Psoas muscle (tissue), 8 donors: ENCODE results near the gene ADCY1. TPM values are rescaled to one million over a fixed set of nuclear protein-coding genes. Genes with fewer than 3 reads are reported as not detected.

Source experiments
- ATAC-seq, 4 donors: fragments of 200-7000 bp; cut with Tn5 transposase; one replicate each; pipeline ENCODE4 v1.9.1; 2020; ENCODE audit warnings: moderate library complexity in 3 of 4, mild to moderate bottlenecking in 2 of 4
- DNase-seq, 2 donors: peaks; one replicate each; pipeline ENCODE4 v3.0.0-alpha.2; 2020
- H3K27ac ChIP-seq: fragments of 200-600 bp; one replicate; pipeline ENCODE4 v1.8.0; 2022
- H3K27me3 ChIP-seq, 3 donors: fragments of 200-600 bp in 1 of 3; one replicate each; pipeline versions ENCODE4 v1.6.1 to v1.8.0; 2013 to 2022; ENCODE audit warnings: low read length in 2 of 3, mild to moderate bottlenecking in 2 of 3, moderate library complexity in 1 of 3; ENCODE audit not compliant: insufficient read depth in 3 of 3
- H3K36me3 ChIP-seq, 2 donors: fragments of 200-600 bp in 1 of 2; one replicate each; pipeline versions ENCODE4 v1.6.1 to v1.8.0; 2013 to 2022; ENCODE audit warnings: low read depth in 1 of 2, mild to moderate bottlenecking in 1 of 2, moderate library complexity in 1 of 2; ENCODE audit not compliant: insufficient read depth in 1 of 2
- H3K4me1 ChIP-seq: fragments of 200-600 bp; one replicate; pipeline ENCODE4 v1.8.0; 2022
- H3K4me3 ChIP-seq: fragments of 200-600 bp; one replicate; pipeline ENCODE4 v1.8.0; 2022; ENCODE audit warnings: mild to moderate bottlenecking
- H3K9me3 ChIP-seq: fragments of 200-600 bp; one replicate; pipeline ENCODE4 v1.8.0; 2022
- WGBS, 3 donors: extraction: QIAGEN DNeasy Blood & Tissue Kit; methylation state at CpG; one replicate each; pipeline versions ENCODE4 v1.1.6 to v1.1.7; 2013; 5-methylcytosine and 5-hydroxymethylcytosine counted together
- intact Hi-C, 2 donors: fragments of 100-400 bp; cut with DNase I; formaldehyde crosslinking; loops; one replicate each; pipeline versions ENCODE4 v1.11.0 to v1.14.2; 2022
- polyA plus RNA-seq, 3 donors: library from polyadenylated mRNA; stranded (reverse); fragments of 200-250 nt; gene quantifications; one replicate each; pipeline ENCODE4 v1.2.3, GENCODE V29; 2013
- total RNA-seq, 4 donors: library from RNA; stranded (reverse); fragmentation: NEBNext Ultra II Directional in 2 of 4; extraction: Animal tissue kit (Norgen Biotek cat#: 25700) in 2 of 4; gene quantifications; one replicate each; pipeline versions ENCODE4 v1.2.1 to v1.2.4, GENCODE V29; 2021 to 2023
- TF ChIP-seq, protein P1 (sequence below): fragments of 200-600 bp; IDR thresholded peaks from one replicate; pipeline ENCODE4 v1.8.0; 2022; ENCODE audit warnings: antibody characterized with exemption
- donor health status: healthy with polysubstance abuse.
- donor health status: DM: no; HTN: no; CAD: no; lungs with moderate emphysema.
- donor health status: Bipolar disorder and iron deficiency.
- donor health status: healthy.
- donor health status: DM: yes; HTN: yes; CAD: no.
- donor health status: DM: no; HTN: no; CAD: no.
- donor health status: DM: no; HTN: no; CAD: no.
- donor health status: DM: yes; HTN: yes; CAD: no.

The ADCY1 gene
- total and polyA plus RNA-seq, 7 donors = 1.3 to 4.3 (median 2.2) TPM

DNA sequence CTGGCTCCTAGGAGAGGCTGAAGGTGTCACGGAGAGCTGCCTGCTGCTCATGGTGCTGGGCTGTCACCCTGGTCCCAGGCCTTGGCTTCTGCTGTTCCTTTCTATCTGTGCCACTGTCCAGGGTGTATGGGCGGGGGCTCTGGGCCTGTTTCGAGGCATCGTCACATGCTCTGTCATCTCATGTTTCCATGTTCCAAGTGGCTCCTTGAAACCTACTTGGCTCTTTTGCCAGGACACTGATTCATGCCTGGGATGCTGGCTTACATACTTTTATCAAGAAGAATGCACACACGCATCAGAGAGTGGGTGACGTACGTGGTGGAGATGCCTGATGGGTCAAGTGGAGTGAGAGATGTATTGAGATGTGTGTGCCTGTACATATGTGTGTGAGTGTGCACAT is 50.9 kb downstream of the ADCY1 start:
- DNase-seq (no peak), ATAC-seq (peak in 2 of 4 donors; percentile 43 to 55)
- Histone ChIP-seq H3K27ac (no peak overlapping the region), H3K27me3 (no peaks in the 10 kb centered on the region), H3K4me1 (no peaks in the 10 kb centered on the region), H3K4me3 (no peak overlapping the region), H3K9me3 (peaks cover 3% of the 10 kb centered on the region), H3K36me3 (no peaks in the 10 kb centered on the region)
- WGBS, 3 donors = 60 to 76% (median 62%) methylated on average over 7 of the region's 7 CpGs
- intact Hi-C loops = no loop called here
- TF ChIP-seq, protein P1, sequence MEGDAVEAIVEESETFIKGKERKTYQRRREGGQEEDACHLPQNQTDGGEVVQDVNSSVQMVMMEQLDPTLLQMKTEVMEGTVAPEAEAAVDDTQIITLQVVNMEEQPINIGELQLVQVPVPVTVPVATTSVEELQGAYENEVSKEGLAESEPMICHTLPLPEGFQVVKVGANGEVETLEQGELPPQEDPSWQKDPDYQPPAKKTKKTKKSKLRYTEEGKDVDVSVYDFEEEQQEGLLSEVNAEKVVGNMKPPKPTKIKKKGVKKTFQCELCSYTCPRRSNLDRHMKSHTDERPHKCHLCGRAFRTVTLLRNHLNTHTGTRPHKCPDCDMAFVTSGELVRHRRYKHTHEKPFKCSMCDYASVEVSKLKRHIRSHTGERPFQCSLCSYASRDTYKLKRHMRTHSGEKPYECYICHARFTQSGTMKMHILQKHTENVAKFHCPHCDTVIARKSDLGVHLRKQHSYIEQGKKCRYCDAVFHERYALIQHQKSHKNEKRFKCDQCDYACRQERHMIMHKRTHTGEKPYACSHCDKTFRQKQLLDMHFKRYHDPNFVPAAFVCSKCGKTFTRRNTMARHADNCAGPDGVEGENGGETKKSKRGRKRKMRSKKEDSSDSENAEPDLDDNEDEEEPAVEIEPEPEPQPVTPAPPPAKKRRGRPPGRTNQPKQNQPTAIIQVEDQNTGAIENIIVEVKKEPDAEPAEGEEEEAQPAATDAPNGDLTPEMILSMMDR = no peak

DNA sequence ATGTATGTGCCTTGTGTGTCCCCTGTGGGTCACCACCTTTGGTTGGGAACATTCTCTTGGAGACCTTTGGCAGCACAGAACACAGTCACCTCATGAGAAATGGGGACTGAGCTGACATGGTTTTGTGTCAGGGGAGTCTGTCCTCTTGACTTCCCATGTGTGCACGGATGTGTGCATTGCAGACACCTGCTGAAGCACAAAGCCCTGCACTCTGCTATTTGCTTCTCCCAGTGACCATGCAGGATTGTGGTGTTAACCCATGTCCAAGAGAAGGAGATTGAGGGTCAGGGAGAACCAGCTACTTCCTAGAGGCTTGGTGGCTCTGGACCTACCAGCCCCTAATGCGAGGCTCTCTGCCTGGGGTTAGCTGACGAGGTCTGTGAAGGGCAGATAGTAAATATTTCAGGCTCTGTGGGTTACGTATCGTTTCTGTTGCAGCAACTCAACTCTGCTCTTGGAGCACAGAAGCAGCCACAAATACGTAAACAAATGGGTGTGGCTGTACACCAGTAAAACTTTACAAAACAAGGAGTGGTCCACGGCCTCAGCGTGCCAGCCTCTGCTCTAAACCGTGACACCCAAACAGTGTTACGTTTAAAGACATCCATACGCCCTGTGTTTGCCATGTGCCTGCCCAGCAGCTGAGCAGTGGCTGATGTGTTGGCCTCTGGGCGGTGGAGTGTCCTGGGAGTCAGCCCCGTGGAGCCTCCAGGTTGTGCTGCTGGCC is 51.7 kb downstream of the ADCY1 start:
- Histone ChIP-seq H3K27me3 (no peaks in the 10 kb centered on the region), H3K27ac (no peak overlapping the region), H3K4me1 (no peaks in the 10 kb centered on the region), H3K36me3 (no peaks in the 10 kb centered on the region), H3K4me3 (no peak overlapping the region), H3K9me3 (peaks cover 3% of the 10 kb centered on the region)
- TF ChIP-seq, protein P1 = no peak
- intact Hi-C loops = no loop called here
- 79 to 87% (median 80%) methylated on average over 13 of the region's 13 CpGs for WGBS, 3 donors
- DNase-seq = no peak
- no peak for ATAC-seq

DNA sequence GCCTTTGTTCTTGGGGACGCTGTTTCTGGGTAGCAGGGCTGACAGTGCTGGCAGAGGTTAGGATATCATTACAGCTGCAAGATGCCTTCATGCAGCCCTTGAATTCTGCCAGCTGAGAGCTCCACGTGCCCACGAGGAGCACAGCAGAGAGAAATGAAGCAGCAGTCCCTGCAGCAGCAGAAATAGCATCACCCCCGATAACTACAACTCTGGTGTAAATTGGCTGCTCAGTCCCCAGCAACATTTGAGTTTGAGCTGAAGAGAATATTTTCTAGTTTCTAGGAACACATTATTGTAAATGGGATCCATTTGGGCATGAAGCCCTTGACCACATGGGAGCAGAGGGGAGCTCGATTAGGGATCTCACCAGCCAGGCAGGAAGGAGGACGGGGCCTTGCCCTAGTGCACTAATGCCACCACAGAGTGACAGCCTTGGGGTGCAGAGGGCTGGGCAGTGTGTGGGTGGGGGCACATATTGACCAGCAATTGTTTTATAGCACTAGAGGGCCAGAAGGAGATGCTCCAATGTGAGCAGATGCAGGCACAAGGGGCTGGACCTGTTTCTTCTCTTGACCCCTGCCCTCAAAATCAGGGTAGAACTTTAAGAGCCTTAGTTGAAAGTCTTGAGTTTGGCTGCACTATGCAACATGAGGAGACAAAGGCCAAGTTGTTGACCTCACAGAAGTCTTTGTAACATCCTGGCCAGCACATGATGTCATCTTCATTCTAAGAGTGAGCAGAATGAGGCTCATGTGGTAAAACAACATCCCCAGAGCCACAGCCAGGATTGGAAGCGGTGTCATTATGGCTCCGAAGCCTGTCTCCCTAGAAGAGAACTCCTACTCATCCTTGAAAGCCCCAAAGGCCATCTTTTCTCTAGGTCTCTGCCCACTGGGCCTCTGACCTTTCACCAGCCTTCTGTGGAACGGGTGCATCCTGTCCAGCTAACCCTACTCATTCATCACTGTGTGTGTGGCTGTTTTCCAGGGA is 52.6 kb downstream of the ADCY1 start:
- ATAC-seq = no peak

DNA sequence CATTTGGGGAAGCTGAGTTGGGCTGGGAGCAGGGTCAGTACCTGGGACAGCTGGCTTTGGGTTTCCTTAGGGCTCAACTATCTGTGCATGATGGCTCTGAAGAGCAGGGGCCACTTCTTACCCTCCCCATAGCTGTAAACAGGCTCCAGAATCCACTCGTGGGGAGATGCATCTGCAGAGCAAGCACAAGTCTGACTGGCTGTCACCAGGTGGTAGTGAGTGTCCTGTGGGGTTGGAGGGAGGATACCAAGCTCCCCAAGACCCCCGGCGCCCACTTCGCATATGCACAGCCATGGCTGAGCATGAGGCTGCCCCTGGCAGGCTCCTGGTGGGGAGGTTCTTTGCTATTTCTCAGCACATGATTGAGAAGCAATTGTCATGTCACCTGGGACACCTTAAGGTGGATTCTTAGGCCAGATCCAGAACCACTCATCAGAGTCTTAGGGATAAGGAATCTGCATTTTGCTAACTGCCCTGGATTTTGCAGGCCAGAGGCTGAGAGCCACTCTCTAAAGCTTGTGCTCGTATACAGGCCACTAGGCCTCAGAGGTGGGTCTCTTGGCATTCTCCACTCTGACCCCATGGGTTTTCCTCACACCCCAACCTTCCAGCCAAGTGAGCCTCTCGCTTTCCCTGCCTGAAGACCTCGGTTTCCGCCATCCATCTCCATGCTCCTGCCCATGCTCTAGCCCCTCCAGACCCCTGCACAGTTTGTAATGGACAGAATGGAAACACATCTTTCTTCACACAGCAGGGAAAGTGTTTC is 53.7 kb downstream of the ADCY1 start:
- intact Hi-C loops = no loop called here
- 91 to 97% (median 92%) methylated on average over 8 of the region's 8 CpGs for WGBS, 3 donors

More for the DNA sequence above, 52.6 kb downstream of the ADCY1 start:
- H3K27ac ChIP-seq = no peak overlapping the region
- no peak overlapping the region for H3K4me3 ChIP-seq
- H3K36me3 ChIP-seq = no peaks in the 10 kb centered on the region
- intact Hi-C loops = no loop called here
- H3K9me3 ChIP-seq = peaks cover 3% of the 10 kb centered on the region
- H3K27me3 ChIP-seq = no peaks in the 10 kb centered on the region
- no peak for DNase-seq
- no peaks in the 10 kb centered on the region for H3K4me1 ChIP-seq
- TF ChIP-seq, protein P1 = no peak
- 59 to 72% (median 67%) methylated on average over 9 of the region's 9 CpGs for WGBS, 3 donors

More for the DNA sequence above, 53.7 kb downstream of the ADCY1 start:
- TF ChIP-seq, protein P1 = no peak
- no peaks in the 10 kb centered on the region for H3K4me1 ChIP-seq
- H3K27me3 ChIP-seq = no peaks in the 10 kb centered on the region
- ATAC-seq = no peak
- H3K9me3 ChIP-seq = peaks cover 3% of the 10 kb centered on the region
- no peaks in the 10 kb centered on the region for H3K36me3 ChIP-seq
- no peak overlapping the region for H3K4me3 ChIP-seq
- no peak overlapping the region for H3K27ac ChIP-seq
- no peak for DNase-seq
